ENCODE data around the gene CYP2S1. TPM values are rescaled to one million over a fixed set of nuclear protein-coding genes. Genes with fewer than 3 reads are reported as not detected.
"Not testable (repeated sequence)": the region's sequence is repeated elsewhere in the genome, so short reads cannot be mapped to it uniquely, and the experiment has no call there.

The CYP2S1 gene
- total and polyA plus RNA-seq, 10 donors = 0.62 to 22.4 (median 4.4) TPM

DNA sequence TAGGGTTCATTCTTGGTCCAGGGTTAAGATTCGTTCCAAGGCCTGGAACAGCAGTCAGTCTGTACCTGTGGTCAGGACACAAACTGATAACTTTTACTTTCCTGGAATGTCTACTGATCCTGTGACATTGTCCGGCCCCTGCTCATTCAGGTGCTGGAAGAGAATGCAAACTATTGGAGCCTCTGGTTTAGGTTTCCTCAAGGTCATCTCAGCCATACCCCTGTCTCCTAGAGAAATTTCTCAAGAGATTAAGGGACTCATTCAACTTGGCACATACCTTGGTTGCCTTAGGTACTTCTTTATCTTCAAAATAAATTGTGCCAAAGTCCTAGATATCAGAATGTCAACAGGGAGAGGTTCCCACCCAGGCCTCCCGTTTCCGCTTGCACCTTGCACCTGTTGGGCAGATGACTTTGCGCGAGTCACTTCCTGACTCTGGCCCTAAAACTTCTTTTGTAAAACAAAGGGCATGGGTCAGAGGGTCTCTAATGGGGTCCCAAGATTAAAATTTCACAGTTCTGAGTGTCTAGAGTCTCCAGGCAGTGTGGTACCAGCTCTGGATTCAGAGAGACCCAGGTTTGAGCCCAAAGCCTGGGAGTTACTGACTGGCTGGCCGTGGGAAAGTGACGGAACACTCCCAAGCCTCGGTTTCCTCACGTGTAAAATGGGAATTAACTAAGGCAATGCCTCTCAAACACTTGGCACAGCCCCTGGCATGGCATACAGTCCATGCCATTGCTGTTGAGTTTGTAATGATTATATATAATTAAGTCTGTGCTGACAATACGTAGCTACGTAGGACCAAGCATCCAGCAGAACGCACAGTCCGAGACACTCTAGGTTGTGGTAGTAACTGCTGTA, 25.8 kb upstream of the CYP2S1 start:
- Histone ChIP-seq H3K27ac (no peak overlapping the region), H3K36me3 (no peaks in the 10 kb centered on the region), H3K9me3 (no peaks in the 10 kb centered on the region), H3K4me1 (no peaks in the 10 kb centered on the region), H3K27me3 (replicated peaks in 1 of 7) (peaks cover 0 to 7% (median 0%) of the 10 kb centered on the region in 7 donors), H3K4me3 (no peak overlapping the region)
- TF ChIP-seq POLR2AphosphoS5 (IDR thresholded peaks at IDR 0.05) = no peak
- TF ChIP-seq POLR2A (IDR thresholded peaks at IDR 0.05) = no peak
- TF ChIP-seq CTCF (IDR thresholded peaks at IDR 0.05 in 8 of 11, conservative IDR thresholded peaks at IDR 0.05 in 3 of 11) = no peak
- intact Hi-C loops (cut with DNase I; ENCODE audit: low total_unique reads) = no loop called here
- 87 to 91% (median 90%) methylated on average over 14 of the region's 14 CpGs for WGBS, 5 donors
- DNase-seq = no peak

- WGBS, 5 donors = 55 to 77% (median 63%) methylated on average over 6 of the region's 6 CpGs
- intact Hi-C loops (cut with DNase I; ENCODE audit: low total_unique reads) = no loop called here
- TF ChIP-seq POLR2AphosphoS5 (IDR thresholded peaks at IDR 0.05) (no peak), POLR2A (IDR thresholded peaks at IDR 0.05) (no peak)
- no peak overlapping the region for H3K4me3 ChIP-seq
- peaks cover 0 to 7% (median 0%) of the 10 kb centered on the region in 7 donors for H3K27me3 ChIP-seq (replicated peaks in 1 of 7)
- H3K4me1 ChIP-seq = peaks cover 0 to 18% (median 0%) of the 10 kb centered on the region in 6 donors
- no peak for DNase-seq
- no peak overlapping the region for H3K27ac ChIP-seq
- no peaks in the 10 kb centered on the region for H3K9me3 ChIP-seq
- H3K36me3 ChIP-seq = no peaks in the 10 kb centered on the region
Measured at GRCh38 chr19:41172297-41173164, 20.5 kb upstream of the CYP2S1 start.

- intact Hi-C loops (cut with DNase I; ENCODE audit: low total_unique reads) = no loop called here
- H3K36me3 ChIP-seq = no peaks in the 10 kb centered on the region
- no peak for DNase-seq
- no peak overlapping the region for H3K4me3 ChIP-seq
- WGBS, 5 donors = 86 to 91% (median 89%) methylated on average over 12 to 15 of the region's 15 CpGs
- peaks cover 0 to 5% (median 0%) of the 10 kb centered on the region in 7 donors for H3K27me3 ChIP-seq (replicated peaks in 1 of 7)
- no peak for TF ChIP-seq POLR2A (IDR thresholded peaks at IDR 0.05)
- H3K27ac ChIP-seq = no peak overlapping the region
- peaks cover 0 to 18% (median 0%) of the 10 kb centered on the region in 6 donors for H3K4me1 ChIP-seq
- H3K9me3 ChIP-seq = no peaks in the 10 kb centered on the region
Measured at GRCh38 chr19:41174297-41174928, 18.6 kb upstream of the CYP2S1 start.

- H3K36me3 ChIP-seq = no peaks in the 10 kb centered on the region
- H3K27ac ChIP-seq = peak overlapping the region in 3 of 8 donors; percentile 30 to 56 (median 34)
- H3K27me3 ChIP-seq (replicated peaks in 1 of 7) = no peaks in the 10 kb centered on the region
- intact Hi-C loops (cut with DNase I; ENCODE audit: low total_unique reads) = no loop called here
- 24 to 30% (median 26%) methylated on average over 14 of the region's 14 CpGs for WGBS, 5 donors
- H3K4me1 ChIP-seq = peaks cover 0 to 18% (median 0%) of the 10 kb centered on the region in 6 donors
- H3K9me3 ChIP-seq = no peaks in the 10 kb centered on the region
- TF ChIP-seq CTCF (IDR thresholded peaks at IDR 0.05 in 8 of 11, conservative IDR thresholded peaks at IDR 0.05 in 3 of 11) = no peak
- H3K4me3 ChIP-seq = no peak overlapping the region
- no peak for DNase-seq
Measured at GRCh38 chr19:41175801-41176777, 16.9 kb upstream of the CYP2S1 start.

GRCh38 chr19:41180173-41180572, 12.8 kb upstream of the CYP2S1 start:
- intact Hi-C loops (cut with DNase I; ENCODE audit: low total_unique reads); H3K27me3 ChIP-seq (replicated peaks in 1 of 7); H3K36me3 ChIP-seq; H3K4me3 ChIP-seq; DNase-seq; H3K9me3 ChIP-seq; H3K27ac ChIP-seq: not testable (repeated sequence)
- H3K4me1 ChIP-seq = peaks cover 0 to 18% (median 0%) of the 10 kb centered on the region in 6 donors
- WGBS, 5 donors = 87 to 94% (median 94%) methylated on average over 3 to 28 of the region's 34 CpGs; no CpG with 5 or more reads in 2 of the 5 donors
